Measurements from ENCODE around the gene SLC48A1.

SLC48A1 gene

GRCh38 chr12:47783821-47784819 is 11.1 kb downstream of the SLC48A1 start:
- H3K4me1 ChIP-seq (ENCODE audit: control insufficient read depth in 1 of 2, insufficient read depth in 1 of 2, low read depth in 1 of 2, low read length in 1 of 2): peaks cover 0 to 5% of the 10 kb centered on the region in 2 experiments
- no peaks in the 10 kb centered on the region for H3K9me3 ChIP-seq
- H3K36me3 ChIP-seq: peaks cover 84% of the 10 kb centered on the region
- no peak for TF ChIP-seq CTCF (IDR thresholded peaks at IDR 0.05)
- H3K4me3 ChIP-seq (ENCODE audit: low read depth in 1 of 2, low read length in 1 of 2): no peak overlapping the region
- H3K27ac ChIP-seq: no peak overlapping the region
- no peaks in the 10 kb centered on the region for H3K27me3 ChIP-seq

GRCh38 chr12:47785036-47785886 is 12.2 kb downstream of the SLC48A1 start:
- Histone ChIP-seq H3K36me3 (peaks cover 95% of the 10 kb centered on the region), H3K4me3 (ENCODE audit: low read depth in 1 of 2, low read length in 1 of 2) (no peak overlapping the region), H3K27me3 (no peaks in the 10 kb centered on the region), H3K27ac (no peak overlapping the region), H3K9me3 (no peaks in the 10 kb centered on the region), H3K4me1 (ENCODE audit: control insufficient read depth in 1 of 2, insufficient read depth in 1 of 2, low read depth in 1 of 2, low read length in 1 of 2) (no peaks in the 10 kb centered on the region)
- TF ChIP-seq CTCF (IDR thresholded peaks at IDR 0.05): no peak

- no peaks in the 10 kb centered on the region for H3K27me3 ChIP-seq
- H3K9me3 ChIP-seq: no peaks in the 10 kb centered on the region
- H3K36me3 ChIP-seq: peaks cover 99% of the 10 kb centered on the region
- H3K27ac ChIP-seq: no peak overlapping the region
- no peaks in the 10 kb centered on the region for H3K4me1 ChIP-seq (ENCODE audit: control insufficient read depth in 1 of 2, insufficient read depth in 1 of 2, low read depth in 1 of 2, low read length in 1 of 2)
- no peak for TF ChIP-seq CTCF (IDR thresholded peaks at IDR 0.05)
- H3K4me3 ChIP-seq (ENCODE audit: low read depth in 1 of 2, low read length in 1 of 2): no peak overlapping the region
Observed at GRCh38 chr12:47785887-47786661, 13.0 kb downstream of the SLC48A1 start.

GRCh38 chr12:47786662-47787280 is 13.7 kb downstream of the SLC48A1 start:
- Histone ChIP-seq H3K4me1 (ENCODE audit: control insufficient read depth in 1 of 2, insufficient read depth in 1 of 2, low read depth in 1 of 2, low read length in 1 of 2) (no peaks in the 10 kb centered on the region), H3K36me3 (peaks cover 100% of the 10 kb centered on the region), H3K4me3 (ENCODE audit: low read depth in 1 of 2, low read length in 1 of 2) (no peak overlapping the region), H3K27me3 (no peaks in the 10 kb centered on the region), H3K9me3 (no peaks in the 10 kb centered on the region), H3K27ac (no peak overlapping the region)
- no peak for TF ChIP-seq CTCF (IDR thresholded peaks at IDR 0.05)

Data from neutrophil (primary cell).